Liver (tissue), 3 donors: ENCODE data around the gene JAKMIP3.

Source experiments
- CTCF ChIP-seq: fragments of 150-350 bp; IDR thresholded peaks from 2 replicates; pipeline ENCODE4 v1.5.1; 2017; ENCODE audit warnings: improper control_type of control experiment, low read depth, low read length; ENCODE audit not compliant: missing input control
- JUND ChIP-seq, 2 donors: IDR thresholded peaks; 2 replicates each; pipeline ENCODE4 v1.6.1; 2016; ENCODE audit warnings: antibody characterized with exemption in 2 of 2
- RAD21 ChIP-seq, 2 donors: IDR thresholded peaks; 2 replicates each; pipeline ENCODE4 v1.6.1; 2016; ENCODE audit warnings: antibody characterized with exemption in 2 of 2, mild to moderate bottlenecking in 2 of 2
- YY1 ChIP-seq: IDR thresholded peaks from 2 replicates; pipeline ENCODE4 v1.6.1; 2016; ENCODE audit warnings: antibody characterized with exemption, mild to moderate bottlenecking
- donor health status: healthy.
- donor health status: healthy.

GRCh38 chr10:132098539-132099388 is 33.0 kb downstream of the JAKMIP3 start:
- TF ChIP-seq CTCF (no peak), JUND (IDR thresholded peaks at IDR 0.05) (no peak), YY1 (no peak), RAD21 (IDR thresholded peaks at IDR 0.05) (no peak)
